Coronary artery (tissue), 2 donors: ENCODE results near the gene DSCAM.

Source experiments
- DNase-seq: peaks from one replicate; pipeline ENCODE4 v3.0.0-alpha.2; 2017; ENCODE audit warnings: low spot score
- H3K27ac ChIP-seq, 2 donors: fragments of 200-600 bp; sonication (generic); one replicate each; pipeline ENCODE4 v1.5.1; 2016 to 2019
- H3K4me3 ChIP-seq: fragments of 200-600 bp; sonication (generic); 2 replicates; pipeline ENCODE4 v1.5.1; 2016; ENCODE audit warnings: mild to moderate bottlenecking, moderate library complexity
- TF ChIP-seq, protein P1 (sequence below): fragments of 200-600 bp; sonication (generic); IDR thresholded peaks from one replicate; pipeline ENCODE4 v1.5.1; 2019; ENCODE audit warnings: antibody characterized with exemption

Gene DSCAM

DNA sequence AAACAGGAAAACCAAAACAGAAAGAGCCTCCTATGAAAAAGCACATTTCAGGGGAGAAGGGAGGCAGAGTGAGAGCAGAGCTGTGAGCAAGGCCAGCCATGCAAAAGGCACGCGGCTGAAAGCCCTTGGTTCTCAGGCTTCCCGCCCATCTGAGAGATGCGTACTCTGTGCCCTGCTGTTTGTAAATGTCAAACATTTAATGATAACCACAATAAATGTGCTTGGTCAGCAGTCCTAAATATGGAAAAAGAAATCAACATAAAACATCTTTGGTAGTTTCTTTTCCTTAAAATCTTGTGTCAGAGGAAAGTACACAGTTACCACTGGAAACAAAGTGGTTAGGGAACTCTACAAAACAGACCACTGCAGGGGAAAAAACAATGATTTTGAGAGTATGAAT is 283.1 kb downstream of the DSCAM start:
- Histone ChIP-seq H3K4me3 (no peak overlapping the region), H3K27ac (no peak overlapping the region)
- TF ChIP-seq, protein P1, sequence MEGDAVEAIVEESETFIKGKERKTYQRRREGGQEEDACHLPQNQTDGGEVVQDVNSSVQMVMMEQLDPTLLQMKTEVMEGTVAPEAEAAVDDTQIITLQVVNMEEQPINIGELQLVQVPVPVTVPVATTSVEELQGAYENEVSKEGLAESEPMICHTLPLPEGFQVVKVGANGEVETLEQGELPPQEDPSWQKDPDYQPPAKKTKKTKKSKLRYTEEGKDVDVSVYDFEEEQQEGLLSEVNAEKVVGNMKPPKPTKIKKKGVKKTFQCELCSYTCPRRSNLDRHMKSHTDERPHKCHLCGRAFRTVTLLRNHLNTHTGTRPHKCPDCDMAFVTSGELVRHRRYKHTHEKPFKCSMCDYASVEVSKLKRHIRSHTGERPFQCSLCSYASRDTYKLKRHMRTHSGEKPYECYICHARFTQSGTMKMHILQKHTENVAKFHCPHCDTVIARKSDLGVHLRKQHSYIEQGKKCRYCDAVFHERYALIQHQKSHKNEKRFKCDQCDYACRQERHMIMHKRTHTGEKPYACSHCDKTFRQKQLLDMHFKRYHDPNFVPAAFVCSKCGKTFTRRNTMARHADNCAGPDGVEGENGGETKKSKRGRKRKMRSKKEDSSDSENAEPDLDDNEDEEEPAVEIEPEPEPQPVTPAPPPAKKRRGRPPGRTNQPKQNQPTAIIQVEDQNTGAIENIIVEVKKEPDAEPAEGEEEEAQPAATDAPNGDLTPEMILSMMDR: no peak
- DNase-seq: no peak

DNA sequence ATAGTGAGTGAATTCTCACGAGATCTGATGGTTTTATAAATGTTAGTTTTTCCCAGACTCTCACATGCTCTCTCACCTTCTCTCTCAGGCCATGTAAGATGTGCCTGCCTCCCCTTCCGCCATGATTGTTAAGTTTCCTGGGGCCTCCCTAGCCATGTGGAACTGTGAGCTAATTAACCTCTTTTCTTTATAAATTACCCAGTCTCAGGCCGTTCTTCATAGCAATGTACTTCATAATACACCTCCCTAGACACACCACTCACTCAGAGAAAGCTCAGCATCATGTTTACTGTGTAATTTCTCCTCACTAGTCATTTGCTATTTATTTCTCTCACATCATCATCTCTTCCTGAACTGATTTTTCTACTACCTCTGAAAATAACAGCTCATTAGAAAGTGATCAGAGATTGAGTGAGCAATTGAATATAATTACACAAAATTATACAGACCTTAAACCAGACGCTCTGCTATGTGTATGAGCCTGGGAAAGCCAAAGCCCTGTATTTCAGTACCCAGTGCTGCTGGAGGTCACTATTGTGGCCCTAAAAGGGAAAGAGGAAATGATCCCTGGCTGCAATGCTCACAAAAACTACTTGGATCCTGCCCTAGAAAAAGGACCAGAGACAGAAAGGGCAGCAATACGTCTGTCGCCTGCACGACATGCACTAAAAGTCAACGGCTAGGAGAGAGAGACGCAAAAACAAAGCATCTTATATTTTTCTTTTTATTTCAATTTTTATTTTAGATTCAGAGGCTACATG is 284.5 kb downstream of the DSCAM start:
- Histone ChIP-seq H3K27ac (no peak overlapping the region), H3K4me3 (no peak overlapping the region)
- no peak for DNase-seq
- TF ChIP-seq, protein P1: no peak

DNA sequence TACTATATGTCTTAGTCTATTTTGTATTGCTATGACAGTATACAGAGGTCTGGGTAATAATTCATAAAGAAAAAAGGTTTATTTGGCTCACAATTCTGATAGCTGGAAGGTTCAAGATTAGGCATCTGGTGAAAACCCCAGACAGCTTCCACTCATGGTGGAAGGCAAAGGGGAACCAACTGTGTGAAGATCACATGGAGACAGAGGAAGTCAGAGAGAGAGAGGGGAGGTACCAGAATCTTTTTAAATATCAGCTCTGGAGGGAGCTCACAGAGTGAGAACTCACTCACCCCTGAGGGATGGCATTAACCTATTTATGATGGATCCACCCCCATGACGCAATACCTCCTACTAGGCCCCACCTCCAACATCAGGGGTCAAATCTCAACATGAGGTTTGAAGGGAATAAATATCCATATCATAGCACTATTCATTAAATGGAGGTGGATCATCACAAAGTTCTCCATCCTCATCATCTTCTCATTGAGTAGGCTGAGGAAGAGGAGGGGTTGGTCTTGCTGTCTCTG is 290.5 kb downstream of the DSCAM start:
- TF ChIP-seq, protein P1: no peak
- no peak for DNase-seq
- Histone ChIP-seq H3K27ac (no peak overlapping the region), H3K4me3 (no peak overlapping the region)

GRCh38 chr21:40555021-40555528 is 291.9 kb downstream of the DSCAM start:
- TF ChIP-seq, protein P1: no peak
- DNase-seq: no peak
- Histone ChIP-seq H3K4me3 (no peak overlapping the region), H3K27ac (no peak overlapping the region)

GRCh38 chr21:40553781-40554180 is 293.2 kb downstream of the DSCAM start:
- TF ChIP-seq, protein P1: no peak
- Histone ChIP-seq H3K4me3 (no peak overlapping the region), H3K27ac (no peak overlapping the region)
- no peak for DNase-seq

- no peak overlapping the region for H3K27ac ChIP-seq
- DNase-seq: no peak
- no peak overlapping the region for H3K4me3 ChIP-seq
- TF ChIP-seq, protein P1: no peak
These were observed 298.9 kb downstream of the DSCAM start for GRCh38 chr21:40547906-40548513.
